LNCaP clone FGC (cell line): ENCODE measurements around the gene LAMA2.

Source experiments
- DNase-seq: peaks from one replicate; pipeline ENCODE4 v3.0.0-alpha.2; 2011; ENCODE audit warnings: low read depth
- H3K4me3 ChIP-seq: 2 replicates; pipeline ENCODE4 v1.5.1; 2011; ENCODE audit warnings: mild to moderate bottlenecking, low read depth, low read length, control low read depth
- TF ChIP-seq, protein P1 (sequence below): IDR thresholded peaks from 2 replicates; pipeline ENCODE4 v1.5.1; 2012; ENCODE audit warnings: mild to moderate bottlenecking; ENCODE audit not compliant: control insufficient read depth, insufficient read depth; ENCODE audit errors: extremely low read depth

Gene LAMA2

DNA sequence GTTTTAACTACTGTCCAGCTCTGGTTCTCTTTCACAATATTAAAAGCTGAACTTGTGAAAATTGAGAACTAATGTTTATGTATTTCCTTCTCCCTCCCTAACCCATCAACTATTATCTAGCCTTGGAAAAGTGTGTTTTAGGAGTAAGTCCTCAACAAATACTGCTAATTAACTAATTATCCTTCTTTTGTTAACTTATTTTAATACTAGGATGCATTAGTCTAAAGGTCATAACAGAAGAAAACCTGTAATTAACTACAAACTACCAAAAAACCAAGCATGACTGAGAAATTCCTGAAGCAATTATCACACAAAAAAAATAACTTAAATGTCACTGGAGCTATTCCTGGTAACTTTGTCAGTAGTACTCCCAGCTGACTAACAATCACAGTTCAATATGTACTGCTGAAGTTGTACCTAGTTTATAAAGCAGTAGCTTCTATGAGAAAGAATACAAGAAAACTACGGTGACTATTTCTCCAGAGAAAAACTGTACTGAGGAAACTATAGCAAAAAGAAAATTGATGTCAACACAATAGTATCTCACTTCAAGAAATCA is 301.9 kb downstream of the LAMA2 start:
- H3K4me3 ChIP-seq: no peak overlapping the region
- DNase-seq: no peak
- TF ChIP-seq, protein P1, sequence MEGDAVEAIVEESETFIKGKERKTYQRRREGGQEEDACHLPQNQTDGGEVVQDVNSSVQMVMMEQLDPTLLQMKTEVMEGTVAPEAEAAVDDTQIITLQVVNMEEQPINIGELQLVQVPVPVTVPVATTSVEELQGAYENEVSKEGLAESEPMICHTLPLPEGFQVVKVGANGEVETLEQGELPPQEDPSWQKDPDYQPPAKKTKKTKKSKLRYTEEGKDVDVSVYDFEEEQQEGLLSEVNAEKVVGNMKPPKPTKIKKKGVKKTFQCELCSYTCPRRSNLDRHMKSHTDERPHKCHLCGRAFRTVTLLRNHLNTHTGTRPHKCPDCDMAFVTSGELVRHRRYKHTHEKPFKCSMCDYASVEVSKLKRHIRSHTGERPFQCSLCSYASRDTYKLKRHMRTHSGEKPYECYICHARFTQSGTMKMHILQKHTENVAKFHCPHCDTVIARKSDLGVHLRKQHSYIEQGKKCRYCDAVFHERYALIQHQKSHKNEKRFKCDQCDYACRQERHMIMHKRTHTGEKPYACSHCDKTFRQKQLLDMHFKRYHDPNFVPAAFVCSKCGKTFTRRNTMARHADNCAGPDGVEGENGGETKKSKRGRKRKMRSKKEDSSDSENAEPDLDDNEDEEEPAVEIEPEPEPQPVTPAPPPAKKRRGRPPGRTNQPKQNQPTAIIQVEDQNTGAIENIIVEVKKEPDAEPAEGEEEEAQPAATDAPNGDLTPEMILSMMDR: no peak

DNA sequence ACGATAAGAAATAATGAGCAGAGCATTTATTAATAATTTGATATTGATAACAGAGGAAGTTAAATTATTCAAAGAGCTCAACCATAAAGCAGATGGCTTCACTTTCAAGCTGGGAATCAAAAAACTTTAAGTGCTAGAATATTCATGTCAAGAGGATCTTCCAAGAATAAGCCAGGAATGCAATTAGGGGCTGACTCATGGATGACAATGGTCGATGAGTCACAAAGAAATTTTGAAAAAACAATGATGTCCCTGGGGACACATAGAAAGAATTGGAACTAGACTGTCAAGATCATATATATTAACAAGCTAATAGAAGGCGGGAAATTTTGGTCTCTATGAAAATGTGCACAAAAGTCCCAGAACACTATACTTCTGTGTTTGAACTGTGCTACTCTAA is 304.1 kb downstream of the LAMA2 start:
- no peak for DNase-seq
- TF ChIP-seq, protein P1: no peak
- no peak overlapping the region for H3K4me3 ChIP-seq

DNA sequence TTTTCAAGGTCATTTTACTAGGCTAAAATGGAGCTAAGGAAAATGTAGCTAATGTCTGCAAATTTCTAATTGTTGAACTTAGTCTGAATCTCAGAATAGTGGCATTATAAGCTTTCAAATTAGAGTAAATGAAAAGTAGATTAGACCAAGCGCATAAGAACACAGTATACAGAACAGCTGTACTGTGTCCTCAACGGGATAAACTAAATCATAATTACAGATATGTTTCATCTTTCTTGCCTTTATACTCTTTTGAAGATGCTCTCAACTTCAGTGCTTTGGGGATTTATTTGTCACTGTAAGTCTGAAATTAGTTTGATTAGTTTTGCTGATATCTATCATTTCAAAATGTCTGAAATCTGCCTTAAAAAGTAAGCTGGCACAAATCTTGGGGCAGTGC is 305.4 kb downstream of the LAMA2 start:
- TF ChIP-seq, protein P1: no peak
- no peak for DNase-seq
- no peak overlapping the region for H3K4me3 ChIP-seq

DNA sequence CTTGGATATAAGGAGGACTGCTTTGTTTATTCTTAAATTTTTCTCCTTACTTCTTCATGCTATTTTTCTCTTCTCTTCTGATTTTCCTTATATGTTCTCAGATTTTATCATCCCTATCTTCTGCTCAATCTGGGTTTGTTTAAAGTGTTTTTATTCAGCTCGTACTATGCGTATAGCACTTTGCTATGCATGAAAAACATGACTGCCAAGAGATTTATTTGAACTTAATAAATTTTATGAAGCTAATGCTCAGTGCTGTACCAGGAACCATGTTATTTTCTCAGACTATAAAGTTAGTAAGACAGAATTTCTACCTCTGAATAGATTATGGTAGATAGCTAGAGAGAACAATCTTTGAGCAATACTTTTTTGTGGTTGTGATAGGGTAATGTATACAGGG is 305.9 kb downstream of the LAMA2 start:
- no peak overlapping the region for H3K4me3 ChIP-seq
- no peak for DNase-seq
- TF ChIP-seq, protein P1: no peak

- DNase-seq: no peak
- no peak overlapping the region for H3K4me3 ChIP-seq
- TF ChIP-seq, protein P1: no peak
Measured at GRCh38 chr6:129189266-129189665, 306.3 kb downstream of the LAMA2 start.

DNA sequence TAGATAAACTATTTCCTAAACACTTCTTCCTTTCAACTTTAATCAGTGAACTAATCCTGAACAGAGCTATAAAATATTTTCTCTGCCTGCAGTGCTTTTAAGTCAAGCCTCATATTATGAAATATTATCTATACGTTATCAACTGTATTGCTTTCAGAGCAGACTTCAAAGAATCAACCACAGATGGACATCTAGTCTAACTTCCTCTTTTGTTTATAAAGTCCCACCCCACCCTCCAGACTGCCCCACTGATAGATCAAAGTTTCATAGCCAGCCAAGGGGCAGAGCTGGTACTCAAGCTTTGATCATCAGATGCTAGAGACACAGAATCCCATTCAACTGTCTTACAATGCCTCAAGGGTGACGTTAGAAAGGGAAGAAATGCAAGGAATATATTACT is 308.3 kb downstream of the LAMA2 start:
- TF ChIP-seq, protein P1: no peak
- no peak overlapping the region for H3K4me3 ChIP-seq
- no peak for DNase-seq

DNA sequence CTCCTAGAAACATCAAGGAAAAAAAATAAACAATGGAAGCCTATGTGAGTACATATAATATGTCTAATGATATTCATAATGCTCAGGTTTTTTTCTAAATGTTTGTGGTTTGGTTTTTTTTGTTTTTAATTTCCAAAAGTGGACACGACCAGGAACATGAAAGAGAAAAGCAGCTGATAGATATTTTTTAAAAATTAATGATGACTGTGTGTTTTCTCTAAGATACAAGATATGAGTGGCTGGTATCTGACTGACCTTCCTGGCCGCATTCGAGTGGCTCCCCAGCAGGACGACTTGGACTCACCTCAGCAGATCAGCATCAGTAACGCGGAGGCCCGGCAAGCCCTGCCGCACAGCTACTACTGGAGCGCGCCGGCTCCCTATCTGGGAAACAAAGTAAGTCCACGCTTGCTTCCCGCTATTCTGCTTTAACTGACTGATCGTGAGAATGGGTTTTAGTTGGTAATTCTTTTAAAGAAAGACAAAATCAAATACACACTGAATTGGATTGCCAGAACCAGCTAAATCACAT is 309.6 kb downstream of the LAMA2 start:
- no peak overlapping the region for H3K4me3 ChIP-seq
- no peak for DNase-seq
- TF ChIP-seq, protein P1: no peak
